ENCODE measurements around the gene LDB3. TPM values are rescaled to one million over a fixed set of nuclear protein-coding genes. Genes with fewer than 3 reads are reported as not detected.
A peak's percentile ranks its signal among the peaks of the same experiment; 100 is the strongest.

Gene LDB3
- polyA plus RNA-seq, 1 donor (not counting 4 experiments of a cell fraction or from before 2014, with no cell fraction given) = 0.01 TPM

- Histone ChIP-seq H3K9me3 (ENCODE audit: control insufficient read depth, low read depth, low read length) (no peaks in the 10 kb centered on the region), H3K4me2 (ENCODE audit: control insufficient read depth, extremely low read depth, insufficient read depth, low read depth, low read length) (peak overlapping the region; percentile 12), H3K4me1 (ENCODE audit: control insufficient read depth, extremely low read depth, insufficient read depth, low read length) (no peaks in the 10 kb centered on the region), H3K27ac (ENCODE audit: control insufficient read depth, insufficient read depth, low read length) (no peak overlapping the region), H3K27me3 (ENCODE audit: control insufficient read depth, extremely low read depth, insufficient read depth, low read length) (peaks cover 20% of the 10 kb centered on the region), H3K79me2 (ENCODE audit: control insufficient read depth, insufficient read depth, low read length) (no peaks in the 10 kb centered on the region), H3K9me1 (ENCODE audit: control insufficient read depth, extremely low read depth, insufficient read depth, low read length) (no peaks in the 10 kb centered on the region), H3K36me3 (ENCODE audit: control insufficient read depth in 2 of 2, extremely low read depth in 1 of 2, insufficient read depth in 2 of 2, low read length in 2 of 2) (no peaks in the 10 kb centered on the region), H3K4me3 (ENCODE audit: control insufficient read depth in 2 of 3, extremely low read depth in 1 of 3, insufficient read depth in 2 of 3, low read depth in 1 of 3, low read length in 3 of 3) (no peak overlapping the region), H2AFZ (ENCODE audit: control insufficient read depth, low read length) (no peak overlapping the region), H3K9ac (ENCODE audit: control insufficient read depth, extremely low read depth, insufficient read depth, low read length) (no peak overlapping the region), H4K20me1 (ENCODE audit: control insufficient read depth, extremely low read depth, insufficient read depth, low read length) (no peaks in the 10 kb centered on the region)
- DNase-seq (ENCODE audit: low read depth, low spot score) = no peak
- FAIRE-seq = peak; percentile 69
- TF ChIP-seq CTCF (optimal IDR thresholded peaks at IDR 0.05 in 1 of 3, IDR thresholded peaks at IDR 0.05 in 1 of 3, conservative IDR thresholded peaks at IDR 0.05 in 1 of 3; ENCODE audit: extremely low read depth in 1 of 3, insufficient read depth in 2 of 3, low read length in 3 of 3) (peak; percentile 81 to 84 (median 81)), EZH2 (IDR thresholded peaks at IDR 0.05; ENCODE audit: low read length) (no peak)
- dilution Hi-C loops (cut with MboI; ENCODE audit: extremely low pct_ligation_motif_present, low sequenced_read_pairs) = no loop called here
Observed at GRCh38 chr10:86688398-86688921, 20.1 kb downstream of the LDB3 start.

GRCh38 chr10:86689146-86689545, 20.8 kb downstream of the LDB3 start:
- Histone ChIP-seq H3K4me2 (ENCODE audit: control insufficient read depth, extremely low read depth, insufficient read depth, low read depth, low read length) (no peak overlapping the region), H3K27ac (ENCODE audit: control insufficient read depth, insufficient read depth, low read length) (no peak overlapping the region), H3K79me2 (ENCODE audit: control insufficient read depth, insufficient read depth, low read length) (no peaks in the 10 kb centered on the region), H3K4me3 (ENCODE audit: control insufficient read depth in 2 of 3, extremely low read depth in 1 of 3, insufficient read depth in 2 of 3, low read depth in 1 of 3, low read length in 3 of 3) (no peak overlapping the region), H3K36me3 (ENCODE audit: control insufficient read depth in 2 of 2, extremely low read depth in 1 of 2, insufficient read depth in 2 of 2, low read length in 2 of 2) (no peaks in the 10 kb centered on the region), H3K9ac (ENCODE audit: control insufficient read depth, extremely low read depth, insufficient read depth, low read length) (no peak overlapping the region), H3K9me3 (ENCODE audit: control insufficient read depth, low read depth, low read length) (no peaks in the 10 kb centered on the region), H2AFZ (ENCODE audit: control insufficient read depth, low read length) (no peak overlapping the region), H3K4me1 (ENCODE audit: control insufficient read depth, extremely low read depth, insufficient read depth, low read length) (no peaks in the 10 kb centered on the region), H3K9me1 (ENCODE audit: control insufficient read depth, extremely low read depth, insufficient read depth, low read length) (no peaks in the 10 kb centered on the region), H3K27me3 (ENCODE audit: control insufficient read depth, extremely low read depth, insufficient read depth, low read length) (peaks cover 20% of the 10 kb centered on the region), H4K20me1 (ENCODE audit: control insufficient read depth, extremely low read depth, insufficient read depth, low read length) (no peaks in the 10 kb centered on the region)
- FAIRE-seq (no peak), DNase-seq (ENCODE audit: low read depth, low spot score) (no peak)
- TF ChIP-seq CTCF (optimal IDR thresholded peaks at IDR 0.05 in 1 of 3, IDR thresholded peaks at IDR 0.05 in 1 of 3, conservative IDR thresholded peaks at IDR 0.05 in 1 of 3; ENCODE audit: extremely low read depth in 1 of 3, insufficient read depth in 2 of 3, low read length in 3 of 3) (no peak), EZH2 (IDR thresholded peaks at IDR 0.05; ENCODE audit: low read length) (no peak)
- dilution Hi-C loops (cut with MboI; ENCODE audit: extremely low pct_ligation_motif_present, low sequenced_read_pairs) = no loop called here

Data from keratinocyte (primary cell).